Prostate gland (tissue), 2 donors: ENCODE measurements around the gene BRD7. TPM values are rescaled to one million over a fixed set of nuclear protein-coding genes. Genes with fewer than 3 reads are reported as not detected.

Experiments
- DNase-seq: peaks from one replicate; pipeline ENCODE4 v3.0.0-alpha.2; 2019; ENCODE audit warnings: low spot score
- H3K27ac ChIP-seq, 2 donors: fragments of 200-600 bp; sonication (generic); 2 replicates each; pipeline ENCODE4 v1.5.1; 2017 to 2019
- H3K27me3 ChIP-seq: fragments of 200-600 bp; sonication (generic); replicated peaks from 2 replicates; pipeline ENCODE4 v1.5.1; 2019; ENCODE audit not compliant: insufficient read depth
- H3K36me3 ChIP-seq, 2 donors: fragments of 200-600 bp; sonication (generic); 1 replicate in 1 of 2; 2 replicates in 1 of 2; pipeline versions ENCODE4 v1.5.1 to v1.8.1; 2017 to 2019
- H3K4me1 ChIP-seq: fragments of 200-600 bp; sonication (generic); replicated peaks from 2 replicates; pipeline ENCODE4 v1.5.1; 2019
- H3K4me3 ChIP-seq, 2 donors: fragments of 200-600 bp; sonication (generic); 2 replicates each; pipeline ENCODE4 v1.5.1; 2017 to 2019
- H3K9me3 ChIP-seq: fragments of 200-600 bp; sonication (generic); 2 replicates; pipeline ENCODE4 v1.5.1; 2017
- POLR2A ChIP-seq: fragments of 450-650 bp; IDR thresholded peaks from one replicate; pipeline ENCODE4 v1.6.1; 2016; ENCODE audit warnings: antibody characterized with exemption, mild to moderate bottlenecking
- POLR2AphosphoS5 ChIP-seq: sonication (generic); formaldehyde crosslinking; IDR thresholded peaks from one replicate; pipeline ENCODE4 v1.6.1; 2017; ENCODE audit warnings: antibody characterized with exemption
- WGBS: methylation state at CpG from one replicate; pipeline ENCODE4 v1.1.5; 2018; 5-methylcytosine and 5-hydroxymethylcytosine counted together
- intact Hi-C: fragments of 100-400 bp; cut with DNase I; formaldehyde crosslinking; loops from one replicate; pipeline ENCODE4 v1.14.2; 2022
- total RNA-seq, 2 donors: library from RNA; depleted of rRNA; stranded (reverse); fragments of >200 nt; gene quantifications; one replicate each; pipeline ENCODE4 v1.1.0, GENCODE V29; 2016
- TF ChIP-seq, protein P1 (sequence below), 4 experiments: fragments of 200-600 bp in 2 of 4; fragments of 450-650 bp in 2 of 4; sonication (generic) in 2 of 4; IDR thresholded peaks; 1 replicate in 3 of 4; 2 replicates in 1 of 4; pipeline ENCODE4 v1.5.1; 2016 to 2019; ENCODE audit warnings: antibody characterized with exemption in 4 of 4, mild to moderate bottlenecking in 2 of 4, moderate library complexity in 2 of 4

Gene BRD7
- total RNA-seq, 2 donors from 2014 or later: 38.7 to 66.0 TPM

GRCh38 chr16:50309527-50310307, 59.1 kb downstream of the BRD7 start:
- TF ChIP-seq, protein P1, sequence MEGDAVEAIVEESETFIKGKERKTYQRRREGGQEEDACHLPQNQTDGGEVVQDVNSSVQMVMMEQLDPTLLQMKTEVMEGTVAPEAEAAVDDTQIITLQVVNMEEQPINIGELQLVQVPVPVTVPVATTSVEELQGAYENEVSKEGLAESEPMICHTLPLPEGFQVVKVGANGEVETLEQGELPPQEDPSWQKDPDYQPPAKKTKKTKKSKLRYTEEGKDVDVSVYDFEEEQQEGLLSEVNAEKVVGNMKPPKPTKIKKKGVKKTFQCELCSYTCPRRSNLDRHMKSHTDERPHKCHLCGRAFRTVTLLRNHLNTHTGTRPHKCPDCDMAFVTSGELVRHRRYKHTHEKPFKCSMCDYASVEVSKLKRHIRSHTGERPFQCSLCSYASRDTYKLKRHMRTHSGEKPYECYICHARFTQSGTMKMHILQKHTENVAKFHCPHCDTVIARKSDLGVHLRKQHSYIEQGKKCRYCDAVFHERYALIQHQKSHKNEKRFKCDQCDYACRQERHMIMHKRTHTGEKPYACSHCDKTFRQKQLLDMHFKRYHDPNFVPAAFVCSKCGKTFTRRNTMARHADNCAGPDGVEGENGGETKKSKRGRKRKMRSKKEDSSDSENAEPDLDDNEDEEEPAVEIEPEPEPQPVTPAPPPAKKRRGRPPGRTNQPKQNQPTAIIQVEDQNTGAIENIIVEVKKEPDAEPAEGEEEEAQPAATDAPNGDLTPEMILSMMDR (IDR thresholded peaks at IDR 0.05): no peak
- TF ChIP-seq POLR2A (no peak), POLR2AphosphoS5 (no peak)
- Histone ChIP-seq H3K27me3 (no peaks in the 10 kb centered on the region), H3K4me1 (no peaks in the 10 kb centered on the region), H3K36me3 (peaks cover 0 to 4% of the 10 kb centered on the region in 2 donors), H3K9me3 (no peaks in the 10 kb centered on the region), H3K4me3 (no peak overlapping the region), H3K27ac (no peak overlapping the region)
- intact Hi-C loops: no loop called here
- 46% methylated on average over 15 of the region's 15 CpGs for WGBS
- DNase-seq: no peak

DNA sequence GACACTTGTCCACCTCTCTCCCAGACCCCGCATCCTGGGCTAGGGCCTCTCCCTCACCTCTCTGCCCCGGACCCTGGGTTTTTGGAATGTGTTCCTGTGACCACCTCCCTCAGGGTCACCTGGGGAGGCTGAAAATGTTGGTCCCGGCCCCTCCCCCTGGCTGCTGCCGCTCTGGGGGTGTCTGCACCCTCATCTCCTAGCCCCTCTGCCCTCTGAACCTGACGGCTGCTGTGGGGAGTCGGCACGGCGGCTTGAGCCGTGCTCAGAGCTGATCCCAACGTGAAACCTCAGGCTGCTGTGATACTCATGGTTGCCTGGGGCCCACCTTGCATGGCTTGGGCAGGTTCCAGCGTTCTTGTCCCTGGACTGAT, 59.6 kb downstream of the BRD7 start:
- no peak overlapping the region for H3K4me3 ChIP-seq
- TF ChIP-seq POLR2AphosphoS5: no peak
- no peak for TF ChIP-seq POLR2A
- TF ChIP-seq, protein P1 (IDR thresholded peaks at IDR 0.05): no peak
- H3K36me3 ChIP-seq: peaks cover 0 to 4% of the 10 kb centered on the region in 2 donors
- no peaks in the 10 kb centered on the region for H3K27me3 ChIP-seq
- 85% methylated on average over 11 of the region's 11 CpGs for WGBS
- H3K4me1 ChIP-seq: no peaks in the 10 kb centered on the region
- intact Hi-C loops: no loop called here
- no peaks in the 10 kb centered on the region for H3K9me3 ChIP-seq
- no peak for DNase-seq
- H3K27ac ChIP-seq: no peak overlapping the region

- Histone ChIP-seq H3K4me1 (no peaks in the 10 kb centered on the region), H3K4me3 (no peak overlapping the region), H3K9me3 (no peaks in the 10 kb centered on the region), H3K27me3 (no peaks in the 10 kb centered on the region), H3K27ac (no peak overlapping the region), H3K36me3 (no peaks in the 10 kb centered on the region)
- intact Hi-C loops: no loop called here
- TF ChIP-seq, protein P1 (IDR thresholded peaks at IDR 0.05): no peak
- no peak for TF ChIP-seq POLR2A
- TF ChIP-seq POLR2AphosphoS5: no peak
- DNase-seq: no peak
- WGBS: 95% methylated on average over 17 of the region's 18 CpGs
These were observed 60.4 kb downstream of the BRD7 start for GRCh38 chr16:50308237-50308965.

- TF ChIP-seq POLR2AphosphoS5 (no peak), POLR2A (no peak)
- TF ChIP-seq, protein P1 (IDR thresholded peaks at IDR 0.05): no peak
- 74% methylated on average over 9 of the region's 9 CpGs for WGBS
- no peaks in the 10 kb centered on the region for H3K4me1 ChIP-seq
- no peak overlapping the region for H3K4me3 ChIP-seq
- no peaks in the 10 kb centered on the region for H3K27me3 ChIP-seq
- H3K9me3 ChIP-seq: no peaks in the 10 kb centered on the region
- intact Hi-C loops: no loop called here
- no peaks in the 10 kb centered on the region for H3K36me3 ChIP-seq
- no peak for DNase-seq
- H3K27ac ChIP-seq: no peak overlapping the region
These were observed 62.5 kb downstream of the BRD7 start for GRCh38 chr16:50306287-50306686.
